Esophagus squamous epithelium (tissue), 5 donors: Measurements from ENCODE around the gene RABGAP1L. TPM values are rescaled to one million over a fixed set of nuclear protein-coding genes. Genes with fewer than 3 reads are reported as not detected.

ENCODE experiments used
- DNase-seq: peaks from one replicate; lab custom pipeline; 2025; lab: John Stamatoyannopoulos, UW
- H3K27ac ChIP-seq, 4 donors: fragments of 200-600 bp; sonication (generic); one replicate each; pipeline ENCODE4 v1.5.1; 2016 to 2019; ENCODE audit warnings: mild to moderate bottlenecking in 1 of 4
- H3K27me3 ChIP-seq, 4 donors: fragments of 200-600 bp; sonication (generic); 1 replicate in 3 of 4; 2 replicates in 1 of 4; pipeline versions ENCODE4 v1.5.1 to v1.6.0; 2017 to 2021; ENCODE audit warnings: antibody characterized with exemption in 1 of 4
- H3K36me3 ChIP-seq, 3 donors: fragments of 200-600 bp; sonication (generic); one replicate each; pipeline ENCODE4 v1.5.1; 2016 to 2019
- H3K4me1 ChIP-seq, 3 donors: fragments of 200-600 bp; sonication (generic); one replicate each; pipeline ENCODE4 v1.5.1; 2017 to 2019
- H3K4me3 ChIP-seq, 4 donors: fragments of 200-600 bp; sonication (generic); 1 replicate in 3 of 4; 2 replicates in 1 of 4; pipeline ENCODE4 v1.5.1; 2016 to 2019; ENCODE audit warnings: mild to moderate bottlenecking in 2 of 4, moderate library complexity in 1 of 4
- H3K9me3 ChIP-seq, 3 donors: fragments of 200-600 bp; sonication (generic); one replicate each; pipeline ENCODE4 v1.5.1; 2016 to 2019
- POLR2A ChIP-seq, 4 donors: fragments of 450-650 bp; IDR thresholded peaks; one replicate each; pipeline ENCODE4 v1.6.1; 2017; ENCODE audit warnings: antibody characterized with exemption in 4 of 4, mild to moderate bottlenecking in 4 of 4, moderate library complexity in 3 of 4
- WGBS, 2 donors: methylation state at CpG; one replicate each; pipeline ENCODE4 v1.1.5; 2018; 5-methylcytosine and 5-hydroxymethylcytosine counted together
- intact Hi-C: fragments of 100-400 bp; cut with DNase I; formaldehyde crosslinking; loops from one replicate; pipeline ENCODE4 v1.15.0; 2022
- total RNA-seq, 4 donors: library from RNA; depleted of rRNA; stranded (reverse); fragments of >200 nt; gene quantifications; one replicate each; pipeline ENCODE4 v1.1.0, GENCODE V29; 2016
- TF ChIP-seq, protein P1 (sequence below), 6 experiments: fragments of 450-650 bp in 4 of 6; fragments of 200-600 bp in 2 of 6; sonication (generic) in 2 of 6; IDR thresholded peaks; one replicate each; pipeline ENCODE4 v1.5.1; 2016 to 2019; ENCODE audit warnings: antibody characterized with exemption in 6 of 6, mild to moderate bottlenecking in 4 of 6, moderate library complexity in 4 of 6
- donor health status: DM: yes; HTN: yes; CAD: no.

The RABGAP1L gene
- total RNA-seq, 4 donors from 2014 or later: 35.7 to 45.6 (median 41.0) TPM

DNA sequence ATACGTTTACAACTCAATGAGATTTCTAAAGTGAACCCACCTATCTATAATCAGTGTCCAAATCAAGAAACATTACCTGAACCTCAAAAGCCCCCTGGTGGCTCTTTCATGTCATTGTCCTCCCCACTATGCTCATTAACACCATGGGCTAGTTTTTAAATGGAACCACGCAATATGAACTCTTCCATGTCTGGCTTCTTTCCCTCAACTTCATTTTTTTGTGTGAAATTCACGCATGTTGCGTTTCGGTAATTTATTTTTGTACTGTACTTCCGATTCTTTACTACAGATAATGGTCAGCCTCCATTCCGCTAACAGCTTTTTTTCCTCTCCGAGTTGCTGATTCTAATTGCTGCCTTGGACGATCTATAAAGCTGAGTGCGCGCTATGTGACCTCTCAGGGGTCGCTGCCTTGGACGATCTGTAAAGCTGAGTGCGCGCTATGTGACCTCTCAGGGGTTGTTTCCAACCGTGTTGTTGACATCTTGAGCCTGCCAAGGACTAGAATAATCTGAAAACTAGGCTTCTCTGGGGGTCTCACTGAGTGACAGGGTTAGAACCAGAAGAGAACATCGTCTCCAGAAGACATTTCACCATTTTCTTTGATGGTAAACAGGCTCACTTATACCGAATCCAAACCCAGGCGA, 839.4 kb downstream of the RABGAP1L start:
- Histone ChIP-seq H3K27me3 (no peaks in the 10 kb centered on the region), H3K4me3 (peak overlapping the region; percentile 65 to 91 (median 88)), H3K36me3 (no peaks in the 10 kb centered on the region), H3K9me3 (no peaks in the 10 kb centered on the region), H3K27ac (peak overlapping the region; percentile 89 to 98 (median 96)), H3K4me1 (peaks cover 0 to 45% (median 12%) of the 10 kb centered on the region in 3 donors)
- no peak for DNase-seq
- TF ChIP-seq, protein P1, sequence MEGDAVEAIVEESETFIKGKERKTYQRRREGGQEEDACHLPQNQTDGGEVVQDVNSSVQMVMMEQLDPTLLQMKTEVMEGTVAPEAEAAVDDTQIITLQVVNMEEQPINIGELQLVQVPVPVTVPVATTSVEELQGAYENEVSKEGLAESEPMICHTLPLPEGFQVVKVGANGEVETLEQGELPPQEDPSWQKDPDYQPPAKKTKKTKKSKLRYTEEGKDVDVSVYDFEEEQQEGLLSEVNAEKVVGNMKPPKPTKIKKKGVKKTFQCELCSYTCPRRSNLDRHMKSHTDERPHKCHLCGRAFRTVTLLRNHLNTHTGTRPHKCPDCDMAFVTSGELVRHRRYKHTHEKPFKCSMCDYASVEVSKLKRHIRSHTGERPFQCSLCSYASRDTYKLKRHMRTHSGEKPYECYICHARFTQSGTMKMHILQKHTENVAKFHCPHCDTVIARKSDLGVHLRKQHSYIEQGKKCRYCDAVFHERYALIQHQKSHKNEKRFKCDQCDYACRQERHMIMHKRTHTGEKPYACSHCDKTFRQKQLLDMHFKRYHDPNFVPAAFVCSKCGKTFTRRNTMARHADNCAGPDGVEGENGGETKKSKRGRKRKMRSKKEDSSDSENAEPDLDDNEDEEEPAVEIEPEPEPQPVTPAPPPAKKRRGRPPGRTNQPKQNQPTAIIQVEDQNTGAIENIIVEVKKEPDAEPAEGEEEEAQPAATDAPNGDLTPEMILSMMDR (IDR thresholded peaks at IDR 0.05): peak; percentile 56 to 89 (median 76)
- no peak for TF ChIP-seq POLR2A (IDR thresholded peaks at IDR 0.05)
- 11 to 18% methylated on average over 15 to 17 of the region's 19 CpGs for WGBS, 2 donors
- intact Hi-C loops: no loop called here

DNA sequence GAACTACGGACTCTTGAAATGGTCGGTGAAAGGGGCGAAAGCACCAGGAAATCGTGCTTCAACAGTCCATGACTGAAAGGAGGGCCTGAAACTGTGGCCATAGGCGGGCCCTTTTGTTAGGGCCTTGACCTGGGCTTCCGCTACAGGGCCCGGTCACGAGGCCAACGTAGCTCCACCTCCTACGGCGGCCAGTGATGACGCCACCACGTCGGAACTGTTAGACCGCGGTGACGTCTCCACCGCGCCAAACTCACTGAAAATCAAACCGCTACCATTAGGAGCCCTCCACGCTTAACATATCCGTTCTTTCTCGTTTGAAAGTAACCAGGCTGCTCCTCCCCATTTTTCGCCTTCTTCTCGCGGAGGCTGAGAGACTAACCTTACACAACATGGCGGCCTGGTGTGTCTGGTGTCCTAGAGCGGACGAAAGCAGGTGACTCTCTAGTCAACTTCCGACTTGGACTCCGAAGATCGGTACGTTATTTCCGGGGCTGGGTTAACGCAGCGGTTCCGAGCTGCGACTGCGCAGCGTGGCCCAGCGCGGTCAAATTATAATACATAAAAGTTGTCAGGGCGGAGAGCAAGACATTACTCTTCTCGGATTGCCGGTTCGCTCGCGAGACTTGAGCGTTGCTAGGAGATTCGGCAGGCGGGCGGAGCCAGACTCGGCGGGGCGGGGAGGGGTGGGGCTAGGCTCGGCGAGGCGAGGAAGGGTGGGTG, 840.1 kb downstream of the RABGAP1L start:
- H3K36me3 ChIP-seq: no peaks in the 10 kb centered on the region
- H3K4me1 ChIP-seq: peaks cover 0 to 47% (median 12%) of the 10 kb centered on the region in 3 donors
- 0% methylated on average over 20 to 22 of the region's 58 CpGs for WGBS, 2 donors
- no peaks in the 10 kb centered on the region for H3K27me3 ChIP-seq
- peak in 3 of 4 donors; percentile 68 to 97 (median 84) for TF ChIP-seq POLR2A (IDR thresholded peaks at IDR 0.05)
- TF ChIP-seq, protein P1 (IDR thresholded peaks at IDR 0.05): peak in 2 of 6 experiments; percentile 7
- no peaks in the 10 kb centered on the region for H3K9me3 ChIP-seq
- peak overlapping the region; percentile 65 to 91 (median 88) for H3K4me3 ChIP-seq
- intact Hi-C loops: no loop called here
- DNase-seq: peak; percentile 90
- peak overlapping the region; percentile 89 to 98 (median 96) for H3K27ac ChIP-seq

DNA sequence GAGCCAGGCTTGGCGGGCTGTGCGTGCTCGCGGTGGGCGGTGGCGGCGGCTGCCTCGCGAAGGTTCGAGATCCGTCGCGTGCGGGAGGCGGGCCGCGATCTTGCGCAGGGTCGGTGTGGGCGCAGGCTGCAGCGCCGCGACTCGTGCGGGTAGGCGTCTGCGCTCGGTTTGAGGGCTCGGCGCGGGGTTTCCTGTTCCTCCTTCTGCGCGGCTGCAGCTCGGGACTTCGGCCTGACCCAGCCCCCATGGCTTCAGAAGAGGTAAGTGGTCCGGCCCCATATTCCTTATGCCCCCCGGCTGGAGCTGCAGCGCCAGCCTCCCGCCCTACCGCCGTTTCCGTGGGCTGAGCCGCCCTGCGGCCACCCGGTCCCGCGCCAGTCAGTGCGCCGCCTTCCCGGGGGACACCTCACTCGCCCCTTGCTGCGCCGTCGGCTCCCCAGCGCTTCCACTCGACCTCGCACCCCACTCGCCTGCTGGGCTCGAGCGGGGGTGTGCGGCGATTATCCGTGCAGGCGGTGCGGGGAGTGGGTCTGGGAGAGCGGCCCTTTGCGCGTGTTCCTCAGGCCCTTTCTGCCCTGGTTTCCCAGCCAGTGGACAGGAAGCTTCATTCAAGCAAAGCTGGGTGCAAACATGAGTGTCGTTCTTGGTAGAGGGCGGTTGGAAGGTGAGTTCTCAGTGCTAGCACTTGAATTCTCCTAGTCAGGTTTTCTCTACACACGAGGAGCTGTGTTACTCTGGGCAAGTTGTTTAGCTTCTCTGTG, 840.8 kb downstream of the RABGAP1L start, which contains the start of gene CACYBP:
CACYBP (plus strand) TSS at position 12 of the 761 bp plus-strand sequence; CDS start at position 246, 234 bp downstream.
- 0% methylated on average over 3 to 11 of the region's 71 CpGs for WGBS, 2 donors
- no peaks in the 10 kb centered on the region for H3K27me3 ChIP-seq

DNA sequence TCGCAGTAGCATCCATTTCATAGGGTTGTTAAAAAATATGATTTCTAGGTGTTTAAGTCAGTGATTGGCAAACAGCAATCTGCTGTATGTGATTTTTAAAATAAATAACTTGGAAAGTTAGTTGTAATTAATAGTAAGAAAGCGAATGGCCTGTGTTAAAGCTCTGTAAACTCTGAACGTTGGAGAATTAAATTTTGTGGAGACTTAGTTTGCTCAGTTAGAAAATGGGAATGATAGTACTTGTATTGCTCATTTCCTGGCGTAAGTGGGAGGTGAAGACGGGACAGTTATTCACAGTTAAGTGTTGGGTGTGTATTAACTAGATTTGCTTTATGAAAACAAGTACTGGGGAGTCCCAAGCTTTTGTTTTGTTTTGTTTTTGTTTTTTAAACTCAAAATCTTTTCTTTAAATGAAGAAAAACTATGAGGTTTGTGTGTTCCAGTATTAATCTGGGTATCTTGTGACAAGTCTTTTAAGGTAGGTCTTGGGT, 841.4 kb downstream of the RABGAP1L start:
- H3K9me3 ChIP-seq: no peaks in the 10 kb centered on the region
- 1 to 2% methylated on average over 5 of the region's 5 CpGs for WGBS, 2 donors
- no peaks in the 10 kb centered on the region for H3K27me3 ChIP-seq
- H3K36me3 ChIP-seq: peaks cover 0 to 8% (median 0%) of the 10 kb centered on the region in 3 donors
- TF ChIP-seq, protein P1 (IDR thresholded peaks at IDR 0.05): no peak
- TF ChIP-seq POLR2A (IDR thresholded peaks at IDR 0.05): no peak
- peaks cover 0 to 47% (median 12%) of the 10 kb centered on the region in 3 donors for H3K4me1 ChIP-seq
- H3K27ac ChIP-seq: peak overlapping the region; percentile 89 to 98 (median 96)
- intact Hi-C loops: no loop called here
- peak overlapping the region; percentile 65 to 91 (median 88) for H3K4me3 ChIP-seq
- DNase-seq: no peak

More for the DNA sequence above, 840.8 kb downstream of the RABGAP1L start, which contains the start of gene CACYBP:
- Histone ChIP-seq H3K4me3 (peak within 1 kb of the TSS; percentile 65 to 91 (median 88)), H3K4me1 (peaks cover 0 to 47% (median 12%) of the 10 kb centered on the region in 3 donors), H3K9me3 (no peaks in the 10 kb centered on the region), H3K27ac (peak within 1 kb of the TSS; percentile 89 to 98 (median 96)), H3K36me3 (peaks cover 0 to 2% (median 0%) of the 10 kb centered on the region in 3 donors)
- intact Hi-C loops: no loop called here
- TF ChIP-seq, protein P1 (IDR thresholded peaks at IDR 0.05): no peak
- peak in 2 of 4 donors; percentile 23 to 63 for TF ChIP-seq POLR2A (IDR thresholded peaks at IDR 0.05)
- DNase-seq: peak; percentile 23
